HepG2 (cell line): Measurements from ENCODE around the gene PRM2. TPM values are rescaled to one million over a fixed set of nuclear protein-coding genes. Genes with fewer than 3 reads are reported as not detected.

Experiments
- AKNA ChIP-seq: sonication (generic); formaldehyde crosslinking; IDR thresholded peaks from 2 replicates; pipeline ENCODE4 v1.4.0; 2020; ENCODE audit warnings: missing genetic modification reagents, borderline replicate concordance
- CEBPZ ChIP-seq: IDR thresholded peaks from 2 replicates; pipeline ENCODE4 v1.6.1; 2012; ENCODE audit warnings: low read length, improper control_type of control experiment
- HOXD1 ChIP-seq: sonication (generic); formaldehyde crosslinking; IDR thresholded peaks from 2 replicates; pipeline ENCODE4 v1.5.0; 2020; ENCODE audit warnings: missing genetic modification reagents
- IRF2 ChIP-seq: IDR thresholded peaks from 2 replicates; pipeline ENCODE4 v1.6.1; 2018; ENCODE audit warnings: missing genetic modification reagents, missing compliant biosample characterization
- KAT2B ChIP-seq: fragments of 150-350 bp; IDR thresholded peaks from 2 replicates; pipeline ENCODE4 v1.6.1; 2014; ENCODE audit warnings: low read depth, low read length, borderline replicate concordance
- KDM5A ChIP-seq: fragments of 200-600 bp; sonication (generic); IDR thresholded peaks from 2 replicates; pipeline ENCODE4 v1.7.0; 2018; ENCODE audit warnings: antibody characterized with exemption, mild to moderate bottlenecking, low read length, borderline replicate concordance
- NKX3-1 ChIP-seq: sonication (generic); formaldehyde crosslinking; IDR thresholded peaks from 2 replicates; pipeline ENCODE4 v1.5.0; 2020; ENCODE audit warnings: missing genetic modification reagents
- SRSF1 ChIP-seq: fragments of 200-400 bp; formaldehyde crosslinking; optimal IDR thresholded peaks from 2 replicates; pipeline ENCODE3; 2017; ENCODE audit warnings: mild to moderate bottlenecking, low read depth, low read length, moderate library complexity
- TCF7 ChIP-seq: sonication (generic); IDR thresholded peaks from 2 replicates; pipeline ENCODE4 v1.6.1; 2016; ENCODE audit warnings: antibody characterized with exemption, low read depth
- TMF1 ChIP-seq: sonication (generic); formaldehyde crosslinking; IDR thresholded peaks from 2 replicates; pipeline ENCODE4 v1.8.1; 2022; ENCODE audit warnings: low read depth, missing genetic modification reagents
- ZBTB7A ChIP-seq: sonication (generic); formaldehyde crosslinking; IDR thresholded peaks from 2 replicates; pipeline ENCODE4 v1.8.0; 2022; ENCODE audit warnings: mild to moderate bottlenecking, missing genetic modification reagents
- ZGPAT ChIP-seq: IDR thresholded peaks from 2 replicates; pipeline ENCODE4 v1.6.1; 2016; ENCODE audit warnings: mild to moderate bottlenecking
- ZNF256 ChIP-seq: sonication (generic); formaldehyde crosslinking; conservative IDR thresholded peaks from 2 replicates; pipeline ENCODE4 v1.4.0; 2020; ENCODE audit warnings: missing genetic modification reagents
- ZNF317 ChIP-seq: sonication (generic); formaldehyde crosslinking; IDR thresholded peaks from 2 replicates; pipeline ENCODE4 v1.5.0; 2020; ENCODE audit warnings: mild to moderate bottlenecking, missing genetic modification reagents
- ZNF331 ChIP-seq: sonication (generic); formaldehyde crosslinking; IDR thresholded peaks from 2 replicates; pipeline ENCODE4 v1.4.0; 2020; ENCODE audit warnings: missing genetic modification reagents
- ZNF337 ChIP-seq: sonication (generic); formaldehyde crosslinking; IDR thresholded peaks from 2 replicates; pipeline ENCODE4 v1.5.1; 2020; ENCODE audit warnings: missing genetic modification reagents, low read depth, mild to moderate bottlenecking, borderline replicate concordance
- ZNF446 ChIP-seq: sonication (generic); formaldehyde crosslinking; IDR thresholded peaks from 2 replicates; pipeline ENCODE4 v1.5.0; 2020; ENCODE audit warnings: mild to moderate bottlenecking, missing genetic modification reagents
- ZNF552 ChIP-seq: sonication (generic); formaldehyde crosslinking; IDR thresholded peaks from 2 replicates; pipeline ENCODE4 v1.9.0; 2022; ENCODE audit warnings: missing genetic modification reagents, mild to moderate bottlenecking, borderline replicate concordance
- ZNF839 ChIP-seq: sonication (generic); formaldehyde crosslinking; IDR thresholded peaks from 2 replicates; pipeline ENCODE4 v1.4.0; 2020; ENCODE audit warnings: missing genetic modification reagents, mild to moderate bottlenecking, borderline replicate concordance
- polyA plus RNA-seq, 8 experiments: library from polyadenylated mRNA; depleted of rRNA in 3 of 8; stranded (reverse) in 7 of 8; unstranded in 1 of 8; fragments of >200 nt; fragmentation: Illumina TruSeq in 4 of 8; extraction: Trizol in 4 of 8; gene quantifications; 2 replicates each; pipeline versions ENCODE4 v1.2.1 to v1.2.3, GENCODE V29; 2011 to 2016; ENCODE audit warnings: low read depth in 4 of 8, missing spikeins in 1 of 8, mixed read lengths in 1 of 8; ENCODE audit not compliant: insufficient read depth in 1 of 8
- total RNA-seq, 5 experiments: library from RNA; depleted of rRNA; stranded (reverse); fragments of >200 nt; fragmentation: Illumina TruSeq; extraction: Trizol; gene quantifications; 2 replicates each; pipeline ENCODE4 v1.2.3, GENCODE V29; 2016; ENCODE audit warnings: low read depth in 1 of 5

Gene PRM2
- total and polyA plus RNA-seq, 2 of the 13 experiments (the other 11 are each of a cell fraction or from before 2014, with no cell fraction given), result 0.54 TPM; not detected in 1

- TF ChIP-seq CEBPZ (no peak), AKNA (CRISPR knock-in tag) (no peak), ZNF331 (no peak), ZNF256 (CRISPR knock-in tag) (no peak), ZBTB7A (CRISPR knock-in tag) (no peak), KAT2B (no peak), ZNF446 (no peak; the same call in 1 of the 2 replicates), ZNF337 (CRISPR knock-in tag) (0 out of 2 replicates have a peak, but pooled peaks have one; percentile 20), ZNF839 (CRISPR knock-in tag) (no peak), KDM5A (no peak), IRF2 (CRISPR knock-in tag) (no peak), TCF7 (no peak; the same call in 1 of the 2 replicates), TMF1 (no peak), HOXD1 (CRISPR knock-in tag) (no peak), SRSF1 (no peak), ZGPAT (CRISPR knock-in tag) (no peak), NKX3-1 (CRISPR knock-in tag) (no peak; the same call in 1 of the 2 replicates), ZNF317 (CRISPR knock-in tag) (0 out of 2 replicates have a peak, but pooled peaks have one; percentile 49), ZNF552 (CRISPR knock-in tag) (no peak)
These were observed 19.6 kb downstream of the PRM2 start (continued) for GRCh38 chr16:11256661-11257130.
